ENCODE results near the gene AMIGO1.

Gene AMIGO1

DNA sequence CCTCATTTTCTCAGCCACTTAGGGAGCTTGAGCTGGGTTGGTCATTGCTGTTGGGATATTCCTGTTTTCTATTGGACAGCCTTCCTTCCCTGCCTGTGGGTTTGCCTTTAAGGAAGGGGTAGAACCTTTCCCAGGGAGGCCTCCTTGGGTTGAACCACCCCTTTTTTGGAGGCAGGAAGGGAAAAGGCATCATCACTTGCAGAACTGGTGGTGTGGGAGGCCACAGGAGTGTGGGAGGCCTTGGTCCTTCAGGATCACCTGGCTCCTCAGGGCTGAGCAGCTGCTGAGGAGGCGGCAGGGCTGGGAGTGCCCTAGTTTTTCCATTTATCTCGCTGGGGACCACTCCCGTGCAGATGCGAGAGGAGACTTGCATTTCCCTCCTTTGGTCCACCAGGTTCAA lies 16.3 kb downstream of the AMIGO1 start:
- Histone ChIP-seq H3K27ac (ENCODE audit: low read length) (peak overlapping the region; percentile 65), H3K27me3 (ENCODE audit: insufficient read depth, low read length, poor library complexity) (no peaks in the 10 kb centered on the region), H3K4me3 (ENCODE audit: low read depth in 1 of 2, low read length in 2 of 2) (peak overlapping the region in 1 of 2 experiments; percentile 74; a peak in 2 of 4 replicates), H2AFZ (ENCODE audit: low read depth, low read length) (peak overlapping the region; percentile 88), H3K4me2 (ENCODE audit: insufficient read depth, low read length) (peak overlapping the region; percentile 76), H3K9me3 (ENCODE audit: insufficient read depth, low read length, severe bottlenecking) (no peaks in the 10 kb centered on the region), H3K9ac (ENCODE audit: low read depth, low read length) (peak overlapping the region; percentile 59), H3K79me2 (ENCODE audit: insufficient read depth, low read length) (peaks cover 29% of the 10 kb centered on the region), H3K36me3 (ENCODE audit: insufficient read depth, low read length) (peaks cover 63% of the 10 kb centered on the region), H3K4me1 (ENCODE audit: insufficient read depth, low read length) (peaks cover 26% of the 10 kb centered on the region), H4K20me1 (ENCODE audit: insufficient read depth, low read length) (peaks cover 14% of the 10 kb centered on the region)
- DNase-seq: no peak
- ATAC-seq (ENCODE audit: insufficient read depth, low read depth): no peak
- TF ChIP-seq, protein P1, sequence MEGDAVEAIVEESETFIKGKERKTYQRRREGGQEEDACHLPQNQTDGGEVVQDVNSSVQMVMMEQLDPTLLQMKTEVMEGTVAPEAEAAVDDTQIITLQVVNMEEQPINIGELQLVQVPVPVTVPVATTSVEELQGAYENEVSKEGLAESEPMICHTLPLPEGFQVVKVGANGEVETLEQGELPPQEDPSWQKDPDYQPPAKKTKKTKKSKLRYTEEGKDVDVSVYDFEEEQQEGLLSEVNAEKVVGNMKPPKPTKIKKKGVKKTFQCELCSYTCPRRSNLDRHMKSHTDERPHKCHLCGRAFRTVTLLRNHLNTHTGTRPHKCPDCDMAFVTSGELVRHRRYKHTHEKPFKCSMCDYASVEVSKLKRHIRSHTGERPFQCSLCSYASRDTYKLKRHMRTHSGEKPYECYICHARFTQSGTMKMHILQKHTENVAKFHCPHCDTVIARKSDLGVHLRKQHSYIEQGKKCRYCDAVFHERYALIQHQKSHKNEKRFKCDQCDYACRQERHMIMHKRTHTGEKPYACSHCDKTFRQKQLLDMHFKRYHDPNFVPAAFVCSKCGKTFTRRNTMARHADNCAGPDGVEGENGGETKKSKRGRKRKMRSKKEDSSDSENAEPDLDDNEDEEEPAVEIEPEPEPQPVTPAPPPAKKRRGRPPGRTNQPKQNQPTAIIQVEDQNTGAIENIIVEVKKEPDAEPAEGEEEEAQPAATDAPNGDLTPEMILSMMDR (IDR thresholded peaks at IDR 0.05; ENCODE audit: borderline replicate concordance, extremely low read depth, low read length, poor library complexity, severe bottlenecking): no peak
- no peak for TF ChIP-seq EZH2 (IDR thresholded peaks at IDR 0.05; ENCODE audit: borderline replicate concordance, low read depth, low read length, severe bottlenecking)

DNA sequence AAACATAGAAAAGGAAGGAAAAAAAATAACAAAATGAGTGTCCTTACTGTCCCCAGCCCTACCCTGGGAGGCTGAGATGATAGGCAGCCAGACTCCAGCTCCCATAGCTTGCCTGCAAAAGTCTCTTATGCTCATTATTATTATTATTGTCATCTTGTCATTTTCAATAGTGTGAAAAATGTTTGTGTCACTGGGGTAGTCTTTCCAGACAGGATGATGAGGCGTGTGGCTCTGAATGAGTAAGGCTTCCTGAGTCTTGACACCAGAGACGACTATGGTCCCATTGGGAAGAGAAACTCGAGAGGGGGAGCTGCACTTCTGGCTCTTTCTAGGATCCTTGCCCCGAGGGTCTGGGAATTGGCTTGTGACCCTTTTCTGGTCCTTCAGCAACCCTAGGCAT lies 16.7 kb downstream of the AMIGO1 start:
- ATAC-seq (ENCODE audit: insufficient read depth, low read depth) (no peak), DNase-seq (no peak)
- H3K27me3 ChIP-seq (ENCODE audit: insufficient read depth, low read length, poor library complexity): no peaks in the 10 kb centered on the region
- no peak overlapping the region; the same call in 1 of the 2 replicates for H3K9ac ChIP-seq (ENCODE audit: low read depth, low read length)
- H3K36me3 ChIP-seq (ENCODE audit: insufficient read depth, low read length): peaks cover 63% of the 10 kb centered on the region
- H2AFZ ChIP-seq (ENCODE audit: low read depth, low read length): 0 out of 2 replicates have a peak overlapping the region, but pooled peaks have one; percentile 88
- peaks cover 28% of the 10 kb centered on the region for H3K79me2 ChIP-seq (ENCODE audit: insufficient read depth, low read length)
- H3K4me3 ChIP-seq (ENCODE audit: low read depth in 1 of 2, low read length in 2 of 2): no peak overlapping the region
- H4K20me1 ChIP-seq (ENCODE audit: insufficient read depth, low read length): peaks cover 14% of the 10 kb centered on the region
- peaks cover 26% of the 10 kb centered on the region for H3K4me1 ChIP-seq (ENCODE audit: insufficient read depth, low read length)
- TF ChIP-seq, protein P1 (IDR thresholded peaks at IDR 0.05; ENCODE audit: borderline replicate concordance, extremely low read depth, low read length, poor library complexity, severe bottlenecking): no peak
- TF ChIP-seq EZH2 (IDR thresholded peaks at IDR 0.05; ENCODE audit: borderline replicate concordance, low read depth, low read length, severe bottlenecking): no peak
- H3K9me3 ChIP-seq (ENCODE audit: insufficient read depth, low read length, severe bottlenecking): no peaks in the 10 kb centered on the region
- 0 out of 2 replicates have a peak overlapping the region, but pooled peaks have one; percentile 65 for H3K27ac ChIP-seq (ENCODE audit: low read length)
- H3K4me2 ChIP-seq (ENCODE audit: insufficient read depth, low read length): 0 out of 2 replicates have a peak overlapping the region, but pooled peaks have one; percentile 76

DNA sequence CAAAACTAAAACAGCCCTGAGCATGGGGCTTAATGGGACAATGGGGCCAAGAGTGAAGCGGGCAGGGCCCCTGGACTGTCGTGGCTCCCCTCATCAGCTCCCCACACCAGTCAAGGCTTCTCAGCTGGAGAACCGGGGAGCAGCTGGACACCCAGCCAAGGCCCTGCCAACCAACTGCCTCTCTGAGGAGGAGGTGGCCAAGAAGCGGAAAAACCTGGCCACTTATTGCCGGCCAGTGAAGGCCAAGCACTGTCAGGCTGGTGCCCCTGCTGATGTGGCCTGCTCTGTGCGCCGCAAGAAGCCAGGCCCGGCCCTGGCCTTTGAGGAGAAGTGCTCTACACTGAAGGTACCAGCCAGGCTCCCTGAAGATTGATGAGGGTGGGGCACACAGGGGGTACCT lies 18.2 kb downstream of the AMIGO1 start:
- H3K4me2 ChIP-seq (ENCODE audit: insufficient read depth, low read length): no peak overlapping the region
- H3K4me3 ChIP-seq (ENCODE audit: low read depth in 1 of 2, low read length in 2 of 2): no peak overlapping the region
- H4K20me1 ChIP-seq (ENCODE audit: insufficient read depth, low read length): peaks cover 10% of the 10 kb centered on the region
- TF ChIP-seq, protein P1 (IDR thresholded peaks at IDR 0.05; ENCODE audit: borderline replicate concordance, extremely low read depth, low read length, poor library complexity, severe bottlenecking): no peak
- TF ChIP-seq EZH2 (IDR thresholded peaks at IDR 0.05; ENCODE audit: borderline replicate concordance, low read depth, low read length, severe bottlenecking): no peak
- no peak overlapping the region for H3K27ac ChIP-seq (ENCODE audit: low read length)
- H3K9me3 ChIP-seq (ENCODE audit: insufficient read depth, low read length, severe bottlenecking): no peaks in the 10 kb centered on the region
- no peak for DNase-seq
- peaks cover 56% of the 10 kb centered on the region for H3K36me3 ChIP-seq (ENCODE audit: insufficient read depth, low read length)
- no peak overlapping the region for H3K9ac ChIP-seq (ENCODE audit: low read depth, low read length)
- H2AFZ ChIP-seq (ENCODE audit: low read depth, low read length): no peak overlapping the region
- H3K27me3 ChIP-seq (ENCODE audit: insufficient read depth, low read length, poor library complexity): no peaks in the 10 kb centered on the region
- ATAC-seq (ENCODE audit: insufficient read depth, low read depth): no peak
- H3K4me1 ChIP-seq (ENCODE audit: insufficient read depth, low read length): peaks cover 26% of the 10 kb centered on the region
- H3K79me2 ChIP-seq (ENCODE audit: insufficient read depth, low read length): peaks cover 24% of the 10 kb centered on the region
